ENCODE data around the gene ERC2.

GRCh38 chr3:56086355-56086754 lies 381.9 kb downstream of the ERC2 start:
- TF ChIP-seq POLR2A (IDR thresholded peaks at IDR 0.05) = no peak
- TF ChIP-seq CTCF (IDR thresholded peaks at IDR 0.05) = no peak
